ENCODE data around the gene KCNN3.

- TF ChIP-seq ZNF768 (tag by site-specific recombination; IDR thresholded peaks at IDR 0.05) (no peak), ZNF324 (tag by site-specific recombination; IDR thresholded peaks at IDR 0.05) (no peak), ZSCAN16 (tag by site-specific recombination; IDR thresholded peaks at IDR 0.05) (no peak), ATF2 (tag by site-specific recombination; IDR thresholded peaks at IDR 0.05; ENCODE audit: low read depth) (no peak), ZNF362 (tag by site-specific recombination; IDR thresholded peaks at IDR 0.05) (no peak), BCL6B (tag by site-specific recombination; IDR thresholded peaks at IDR 0.05) (no peak), ZNF473 (tag by site-specific recombination; IDR thresholded peaks at IDR 0.05) (no peak), ZNF121 (tag by site-specific recombination; IDR thresholded peaks at IDR 0.05) (no peak), ZNF311 (tag by site-specific recombination; IDR thresholded peaks at IDR 0.05; ENCODE audit: borderline replicate concordance) (no peak), ZNF239 (tag by site-specific recombination; IDR thresholded peaks at IDR 0.05) (no peak), ZNF48 (tag by site-specific recombination; IDR thresholded peaks at IDR 0.05) (no peak), ZNF140 (tag by site-specific recombination; IDR thresholded peaks at IDR 0.05) (no peak), ZNF707 (tag by site-specific recombination; IDR thresholded peaks at IDR 0.05) (no peak)
- TF ChIP-seq, protein P1, sequence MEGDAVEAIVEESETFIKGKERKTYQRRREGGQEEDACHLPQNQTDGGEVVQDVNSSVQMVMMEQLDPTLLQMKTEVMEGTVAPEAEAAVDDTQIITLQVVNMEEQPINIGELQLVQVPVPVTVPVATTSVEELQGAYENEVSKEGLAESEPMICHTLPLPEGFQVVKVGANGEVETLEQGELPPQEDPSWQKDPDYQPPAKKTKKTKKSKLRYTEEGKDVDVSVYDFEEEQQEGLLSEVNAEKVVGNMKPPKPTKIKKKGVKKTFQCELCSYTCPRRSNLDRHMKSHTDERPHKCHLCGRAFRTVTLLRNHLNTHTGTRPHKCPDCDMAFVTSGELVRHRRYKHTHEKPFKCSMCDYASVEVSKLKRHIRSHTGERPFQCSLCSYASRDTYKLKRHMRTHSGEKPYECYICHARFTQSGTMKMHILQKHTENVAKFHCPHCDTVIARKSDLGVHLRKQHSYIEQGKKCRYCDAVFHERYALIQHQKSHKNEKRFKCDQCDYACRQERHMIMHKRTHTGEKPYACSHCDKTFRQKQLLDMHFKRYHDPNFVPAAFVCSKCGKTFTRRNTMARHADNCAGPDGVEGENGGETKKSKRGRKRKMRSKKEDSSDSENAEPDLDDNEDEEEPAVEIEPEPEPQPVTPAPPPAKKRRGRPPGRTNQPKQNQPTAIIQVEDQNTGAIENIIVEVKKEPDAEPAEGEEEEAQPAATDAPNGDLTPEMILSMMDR (tag by site-specific recombination; IDR thresholded peaks at IDR 0.05), result no peak
Measured at GRCh38 chr1:154870115-154870571, at the start of gene KCNN3.
